Osteocyte (in vitro differentiated cells): ENCODE results near the gene VPS13A. TPM values are rescaled to one million over a fixed set of nuclear protein-coding genes. Genes with fewer than 3 reads are reported as not detected.

ENCODE experiments used
- DNase-seq: peaks from one replicate; pipeline ENCODE4 v3.0.0; 2021; ENCODE audit warnings: mixed read lengths; ENCODE audit not compliant: unreplicated experiment; ENCODE audit errors: extremely low spot score
- H3K27ac Mint-ChIP-seq: one replicate; pipeline ENCODE4 v1.8.0; 2021; ENCODE audit warnings: mild to moderate bottlenecking, mixed read lengths; ENCODE audit not compliant: unreplicated experiment
- H3K27me3 Mint-ChIP-seq: one replicate; pipeline ENCODE4 v1.8.0; 2021; ENCODE audit warnings: mixed read lengths; ENCODE audit not compliant: unreplicated experiment
- H3K36me3 Mint-ChIP-seq: one replicate; pipeline ENCODE4 v1.8.0; 2021; ENCODE audit warnings: mixed read lengths; ENCODE audit not compliant: unreplicated experiment
- H3K4me1 Mint-ChIP-seq: one replicate; pipeline ENCODE4 v1.8.0; 2021; ENCODE audit warnings: mixed read lengths; ENCODE audit not compliant: unreplicated experiment
- H3K4me3 Mint-ChIP-seq: one replicate; pipeline ENCODE4 v1.8.0; 2021; ENCODE audit warnings: mild to moderate bottlenecking, moderate library complexity, mixed read lengths; ENCODE audit not compliant: unreplicated experiment
- H3K9me3 Mint-ChIP-seq: one replicate; pipeline ENCODE4 v1.8.0; 2021; ENCODE audit warnings: mixed read lengths; ENCODE audit not compliant: unreplicated experiment
- CTCF ChIP-seq: fragments of 200-600 bp; sonication (generic); IDR thresholded peaks from 2 replicates; pipeline ENCODE4 v1.5.0; 2021; ENCODE audit warnings: antibody characterized with exemption, mild to moderate bottlenecking, moderate library complexity
- total RNA-seq: library from RNA; stranded (reverse); gene quantifications from 2 replicates; pipeline ENCODE4 v1.2.1, GENCODE V29; 2021

VPS13A gene
- total RNA-seq, 1 donor from 2014 or later = 31.4 TPM

- H3K27ac Mint-ChIP-seq = no peak overlapping the region
- H3K4me3 Mint-ChIP-seq = no peak overlapping the region
- H3K36me3 Mint-ChIP-seq = peaks cover 17% of the 10 kb centered on the region
- peaks cover 6% of the 10 kb centered on the region for H3K4me1 Mint-ChIP-seq
- H3K9me3 Mint-ChIP-seq = peaks cover 6% of the 10 kb centered on the region
- no peak for TF ChIP-seq CTCF
- no peak for DNase-seq
- no peaks in the 10 kb centered on the region for H3K27me3 Mint-ChIP-seq
Observed at GRCh38 chr9:77271023-77271690, 93.8 kb downstream of the VPS13A start.

GRCh38 chr9:77276799-77277198 is 99.5 kb downstream of the VPS13A start:
- peaks cover 13% of the 10 kb centered on the region for H3K36me3 Mint-ChIP-seq
- no peak overlapping the region for H3K4me3 Mint-ChIP-seq
- peaks cover 7% of the 10 kb centered on the region for H3K4me1 Mint-ChIP-seq
- H3K9me3 Mint-ChIP-seq = no peaks in the 10 kb centered on the region
- H3K27ac Mint-ChIP-seq = no peak overlapping the region
- H3K27me3 Mint-ChIP-seq = no peaks in the 10 kb centered on the region
- no peak for TF ChIP-seq CTCF
- DNase-seq = no peak

GRCh38 chr9:77277719-77278118 is 100.4 kb downstream of the VPS13A start:
- Mint-ChIP-seq H3K27me3 (no peaks in the 10 kb centered on the region), H3K4me1 (peaks cover 6% of the 10 kb centered on the region), H3K4me3 (no peak overlapping the region), H3K9me3 (no peaks in the 10 kb centered on the region), H3K36me3 (peaks cover 18% of the 10 kb centered on the region), H3K27ac (no peak overlapping the region)
- DNase-seq = no peak
- no peak for TF ChIP-seq CTCF

GRCh38 chr9:77283991-77284390 is 106.7 kb downstream of the VPS13A start:
- Mint-ChIP-seq H3K4me3 (no peak overlapping the region), H3K27me3 (no peaks in the 10 kb centered on the region), H3K27ac (no peak overlapping the region), H3K9me3 (peaks cover 13% of the 10 kb centered on the region), H3K36me3 (peaks cover 22% of the 10 kb centered on the region), H3K4me1 (peaks cover 18% of the 10 kb centered on the region)
- TF ChIP-seq CTCF = no peak
- DNase-seq = no peak

- no peak for TF ChIP-seq CTCF
- no peak overlapping the region for H3K27ac Mint-ChIP-seq
- peaks cover 18% of the 10 kb centered on the region for H3K4me1 Mint-ChIP-seq
- no peaks in the 10 kb centered on the region for H3K27me3 Mint-ChIP-seq
- no peak overlapping the region for H3K4me3 Mint-ChIP-seq
- peaks cover 25% of the 10 kb centered on the region for H3K36me3 Mint-ChIP-seq
- DNase-seq = no peak
- H3K9me3 Mint-ChIP-seq = peaks cover 19% of the 10 kb centered on the region
Observed at GRCh38 chr9:77284616-77285015, 107.3 kb downstream of the VPS13A start.
